Measurements from ENCODE around the gene HBP1.
"Not testable (repeated sequence)": the region's sequence is repeated elsewhere in the genome, so short reads cannot be mapped to it uniquely, and the experiment has no call there.

The HBP1 gene

GRCh38 chr7:107232568-107233090 lies 63.8 kb downstream of the HBP1 start:
- DNase-seq = no peak

- DNase-seq = no peak
Measured at GRCh38 chr7:107233174-107233573, 64.4 kb downstream of the HBP1 start.

- DNase-seq = no peak
Measured at GRCh38 chr7:107233981-107234380, 65.2 kb downstream of the HBP1 start.

GRCh38 chr7:107234436-107234835 lies 65.6 kb downstream of the HBP1 start:
- DNase-seq = no peak

GRCh38 chr7:107236862-107237261 lies 68.1 kb downstream of the HBP1 start:
- DNase-seq = no peak

- no peak for DNase-seq
Measured at GRCh38 chr7:107237451-107237850, 68.6 kb downstream of the HBP1 start.

GRCh38 chr7:107242267-107242666 lies 73.5 kb downstream of the HBP1 start:
- DNase-seq = no peak

GRCh38 chr7:107244613-107245012 lies 75.8 kb downstream of the HBP1 start:
- DNase-seq = no peak

GRCh38 chr7:107246836-107247235 lies 78.0 kb downstream of the HBP1 start:
- DNase-seq = not testable (repeated sequence)

- DNase-seq = no peak
Measured at GRCh38 chr7:107248551-107249316, 79.9 kb downstream of the HBP1 start.

GRCh38 chr7:107251963-107252362 lies 83.2 kb downstream of the HBP1 start:
- no peak for DNase-seq

All from NCI-H345 (cell line).